Cerebellar cortex (tissue), 1 donor: ENCODE measurements around the gene HMCES.
A peak's percentile ranks its signal among the peaks of the same experiment; 100 is the strongest.

Source experiments
- DNase-seq: peaks from one replicate; pipeline ENCODE4 v3.0.0-alpha.2; 2015; ENCODE audit warnings: low spot score

HMCES gene, protein sequence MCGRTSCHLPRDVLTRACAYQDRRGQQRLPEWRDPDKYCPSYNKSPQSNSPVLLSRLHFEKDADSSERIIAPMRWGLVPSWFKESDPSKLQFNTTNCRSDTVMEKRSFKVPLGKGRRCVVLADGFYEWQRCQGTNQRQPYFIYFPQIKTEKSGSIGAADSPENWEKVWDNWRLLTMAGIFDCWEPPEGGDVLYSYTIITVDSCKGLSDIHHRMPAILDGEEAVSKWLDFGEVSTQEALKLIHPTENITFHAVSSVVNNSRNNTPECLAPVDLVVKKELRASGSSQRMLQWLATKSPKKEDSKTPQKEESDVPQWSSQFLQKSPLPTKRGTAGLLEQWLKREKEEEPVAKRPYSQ

DNA sequence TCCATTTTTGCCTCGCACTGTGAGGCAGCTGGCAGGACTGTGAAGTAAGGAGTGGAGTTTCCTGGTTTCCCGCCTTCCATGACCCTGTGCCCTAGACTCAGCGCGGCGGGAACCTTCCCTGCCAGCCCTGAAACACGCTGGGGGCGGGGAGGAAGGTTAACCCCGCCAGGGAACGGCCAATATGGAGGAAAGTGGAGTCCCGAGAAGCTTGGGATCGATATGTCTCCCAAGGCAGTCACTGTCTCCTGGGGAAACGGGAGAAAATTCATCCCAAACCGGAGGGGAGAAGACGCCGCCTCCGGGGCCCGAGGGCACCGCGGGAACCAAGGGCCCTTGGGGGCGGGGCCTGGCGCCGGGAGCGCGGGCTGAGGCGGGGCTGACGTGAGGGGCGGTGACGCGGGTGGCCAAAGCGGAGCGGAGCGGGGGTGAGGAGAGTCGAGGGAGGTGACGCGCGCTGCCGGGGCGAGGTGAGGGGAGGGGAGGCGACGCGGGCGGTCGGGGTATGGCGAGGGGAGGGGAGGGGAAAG is at the start of gene HMCES:
TSS of gene HMCES (plus strand) at position 432 of the 527 bp plus-strand sequence. CDS start 863 bp downstream, outside the sequence.
- DNase-seq, result peak; percentile 88

DNA sequence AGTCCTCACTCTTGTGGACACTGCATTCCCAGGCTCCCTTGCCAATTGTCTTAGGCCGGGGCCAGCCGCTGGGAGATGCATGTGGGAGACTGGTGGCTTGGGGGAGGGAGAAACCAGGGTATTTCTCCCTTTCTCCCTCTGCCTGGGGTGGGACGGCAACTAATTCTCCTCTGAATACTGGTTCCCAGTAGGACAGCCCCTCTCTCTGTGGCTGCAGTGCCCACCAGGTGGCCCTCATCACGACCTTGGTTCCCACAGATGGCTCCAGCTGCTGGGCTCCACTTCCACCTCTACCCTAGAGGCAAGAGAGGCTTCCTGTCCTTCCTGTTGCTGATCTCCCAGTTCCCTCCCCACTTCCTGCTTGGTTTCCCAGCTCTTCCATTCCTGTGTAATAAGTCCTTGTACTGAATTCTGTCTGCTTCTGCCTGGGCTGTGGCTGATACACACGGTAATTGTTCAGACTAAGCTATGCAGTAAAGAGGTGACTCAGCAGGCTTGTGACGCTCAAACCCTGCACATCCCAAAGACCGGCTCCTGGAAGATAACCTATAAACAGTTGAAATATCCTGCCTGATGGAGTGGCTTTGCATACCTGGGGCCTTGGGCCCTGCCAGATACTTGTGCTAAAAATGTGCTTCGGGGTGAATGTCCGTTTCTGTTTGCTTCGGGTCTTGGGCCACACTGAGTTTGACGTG is 49.6 kb upstream of the HMCES start:
- DNase-seq, result no peak

DNA sequence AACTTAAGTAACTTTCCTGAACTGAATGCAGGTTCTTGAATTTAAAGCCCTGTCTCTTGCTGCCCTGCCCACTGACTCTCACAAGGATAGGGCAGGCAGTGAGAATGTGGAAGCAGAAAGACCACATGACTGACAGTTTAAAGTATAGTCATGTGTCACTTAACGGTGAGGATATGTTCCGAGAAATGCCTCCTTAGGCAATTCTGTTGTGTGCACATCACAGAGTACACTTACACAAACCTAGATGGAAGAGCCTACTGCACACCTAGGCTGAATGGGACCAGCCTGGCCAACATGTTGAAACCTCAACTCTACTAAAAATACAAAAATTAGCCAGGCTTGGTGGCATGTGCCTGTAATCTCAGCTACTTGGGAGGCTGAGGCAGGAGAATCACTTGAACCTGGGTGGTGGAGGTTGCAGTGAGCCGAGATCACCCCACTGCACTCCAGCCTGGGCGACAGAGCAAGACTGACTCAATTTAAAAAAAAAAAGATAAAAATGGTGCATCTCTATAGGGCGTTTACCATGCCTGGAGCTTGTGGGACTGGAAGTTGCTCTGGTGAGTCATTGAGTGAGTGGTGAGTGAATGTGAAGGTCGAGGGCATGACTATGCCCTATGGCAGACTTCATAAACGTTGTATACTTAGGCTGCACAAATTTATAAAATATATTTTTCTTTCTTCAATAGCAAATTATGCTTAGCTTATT is 48.2 kb upstream of the HMCES start:
- no peak for DNase-seq

DNA sequence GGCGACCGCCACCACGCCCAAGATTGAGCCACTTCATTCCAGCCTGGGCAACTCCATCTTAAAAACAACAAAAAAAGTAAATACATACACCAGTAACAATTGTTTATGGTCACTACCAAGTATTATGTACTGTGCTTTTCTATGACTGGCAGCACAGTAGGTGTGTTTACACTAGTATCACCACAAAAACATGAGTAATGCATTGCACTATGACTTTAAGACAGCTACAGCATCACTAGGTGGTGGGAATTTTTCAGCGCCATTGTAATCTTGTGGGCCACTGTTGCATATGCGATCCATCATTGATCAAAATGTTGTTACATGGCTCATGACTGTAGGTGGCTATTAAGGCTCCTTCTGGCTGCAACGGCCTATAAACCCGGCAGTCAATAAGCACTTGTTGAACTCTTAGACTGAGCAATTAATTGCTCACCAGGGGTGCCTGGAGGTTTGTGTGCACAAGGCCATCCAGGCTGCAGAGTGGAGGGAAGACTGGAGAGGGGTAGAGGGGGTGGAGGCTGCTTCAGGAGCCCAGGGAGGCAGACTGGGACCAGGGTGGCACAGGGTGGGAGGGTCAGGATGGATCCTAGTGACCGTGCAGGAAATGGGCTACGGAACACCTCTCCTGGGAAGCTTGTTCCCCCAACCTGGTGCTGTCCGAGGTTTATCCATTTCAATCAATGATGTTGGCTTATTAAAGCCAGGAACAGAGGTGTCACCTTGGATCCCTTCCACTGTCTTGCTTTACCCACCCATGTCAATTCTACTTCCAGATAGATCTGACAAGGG is 47.1 kb upstream of the HMCES start:
- DNase-seq, result no peak

DNA sequence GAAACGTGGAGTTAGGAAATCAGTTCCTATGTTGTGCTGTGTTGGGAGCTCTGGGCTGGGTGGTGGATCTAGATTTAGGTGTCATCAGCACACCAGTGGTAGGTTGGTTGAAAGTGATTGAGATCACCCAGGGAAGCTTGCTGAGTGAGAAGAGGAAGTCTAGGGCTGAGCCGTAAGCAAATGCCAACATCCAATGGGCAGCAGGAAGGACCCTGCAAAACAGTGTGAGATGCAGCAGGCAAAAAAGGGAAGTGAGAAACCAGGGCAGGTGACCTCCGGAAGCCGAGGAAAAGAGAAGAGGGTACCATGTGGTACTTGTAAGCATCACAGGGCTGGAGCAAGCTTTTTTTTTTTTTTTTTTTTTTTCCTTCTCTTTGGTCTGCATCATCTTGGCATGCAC is 45.1 kb upstream of the HMCES start:
- no peak for DNase-seq

DNA sequence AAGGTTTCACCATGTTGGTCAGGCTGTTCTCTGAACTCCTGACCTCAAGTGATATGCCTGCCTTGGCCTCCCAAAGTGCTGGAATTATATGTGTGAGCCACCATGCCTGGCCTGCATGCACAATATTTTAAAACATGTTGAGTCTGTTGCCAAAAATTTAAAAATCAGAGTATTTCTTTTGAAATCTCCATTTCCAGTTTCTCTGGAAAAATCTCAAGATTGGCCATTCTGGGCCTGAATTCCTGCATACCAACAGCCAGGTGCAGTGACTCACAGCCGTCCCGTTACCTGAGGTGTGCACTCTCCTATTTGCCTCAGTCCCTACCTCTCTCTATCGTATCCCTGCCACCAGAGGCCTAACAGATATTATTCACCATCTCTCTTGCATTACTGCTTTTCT is 44.2 kb upstream of the HMCES start:
- DNase-seq, result no peak

DNA sequence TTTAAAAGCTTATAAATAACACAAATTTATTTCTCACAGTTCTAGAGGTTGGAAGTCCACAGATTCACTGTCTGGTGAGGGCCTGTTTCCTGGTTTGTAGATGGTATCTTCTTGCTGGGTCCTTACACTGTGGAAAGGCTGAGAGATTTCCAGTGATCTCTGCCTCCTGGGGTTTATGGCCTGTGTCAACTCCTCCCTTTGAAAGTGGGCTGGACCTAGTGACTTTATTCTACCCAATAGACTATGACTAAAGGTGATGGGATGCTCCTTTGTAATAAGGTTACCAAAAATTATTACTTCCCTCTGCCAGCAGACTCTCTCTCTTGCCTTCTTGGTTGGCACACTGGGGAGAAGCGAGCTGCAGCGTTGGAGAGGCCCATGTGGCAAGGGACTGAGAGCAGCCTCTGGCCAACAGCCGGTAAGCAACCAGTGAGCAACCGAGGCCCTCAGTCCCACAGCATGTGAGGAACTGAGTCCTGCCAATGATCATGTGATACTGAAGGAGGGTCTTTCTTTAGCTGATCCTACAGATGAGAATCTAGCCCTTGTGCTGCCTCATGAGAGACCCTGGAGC is 43.2 kb upstream of the HMCES start:
- DNase-seq, result no peak

DNA sequence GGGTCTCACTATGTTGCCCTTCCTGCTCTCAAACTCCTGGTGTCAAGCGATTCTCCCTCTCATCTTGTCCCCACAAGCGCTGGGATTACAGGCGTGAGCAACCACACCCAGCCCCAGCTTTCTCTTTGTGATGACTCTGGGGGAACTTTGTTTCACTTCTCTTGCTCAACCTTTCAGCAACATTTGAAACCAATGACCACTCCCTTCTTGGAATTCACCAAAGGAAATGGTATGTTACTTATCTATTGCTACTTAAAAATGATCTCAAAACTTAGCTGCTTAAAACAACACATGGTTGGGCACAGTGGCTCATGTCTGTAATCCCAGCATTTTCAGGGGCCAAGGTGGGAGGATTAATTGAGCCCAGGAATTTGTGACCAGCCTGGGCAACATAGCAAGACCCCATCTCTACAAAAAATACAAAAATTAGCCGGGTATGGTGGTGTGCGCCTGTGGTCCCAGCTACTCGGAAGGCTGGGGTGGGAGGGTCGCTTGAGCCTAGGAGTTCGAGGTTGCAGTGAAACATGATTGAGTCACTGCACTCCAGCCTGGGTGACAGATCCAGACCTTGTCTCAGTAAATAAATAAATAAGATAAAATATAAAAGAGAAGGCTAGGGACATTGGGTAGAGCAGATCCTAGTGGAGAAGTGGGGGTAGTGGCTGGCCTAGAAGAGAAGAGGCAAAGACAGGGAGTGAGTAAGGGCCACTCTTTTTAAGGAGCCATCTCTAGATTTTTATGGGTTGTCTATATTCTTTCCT is 39.5 kb upstream of the HMCES start:
- DNase-seq, result no peak

DNA sequence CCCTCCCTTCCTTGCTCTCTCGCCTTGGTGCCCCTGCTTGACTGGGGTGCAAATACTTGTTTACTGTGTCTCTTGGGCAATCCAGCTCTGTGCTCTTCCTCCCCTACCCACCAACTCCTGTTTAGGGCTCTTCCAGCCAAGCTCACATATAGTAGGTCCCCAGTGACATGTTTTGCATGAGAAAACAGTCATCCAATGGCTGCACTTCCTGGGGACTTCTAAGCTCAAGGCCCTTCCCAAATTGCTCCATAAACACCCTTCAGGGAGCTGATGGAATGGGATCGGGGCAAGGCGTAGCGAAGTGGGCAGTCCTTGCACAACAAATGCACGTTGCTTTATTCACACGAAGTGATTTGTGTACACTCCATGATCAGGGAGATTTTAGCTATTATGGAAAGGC is 38.7 kb upstream of the HMCES start:
- DNase-seq, result no peak

DNA sequence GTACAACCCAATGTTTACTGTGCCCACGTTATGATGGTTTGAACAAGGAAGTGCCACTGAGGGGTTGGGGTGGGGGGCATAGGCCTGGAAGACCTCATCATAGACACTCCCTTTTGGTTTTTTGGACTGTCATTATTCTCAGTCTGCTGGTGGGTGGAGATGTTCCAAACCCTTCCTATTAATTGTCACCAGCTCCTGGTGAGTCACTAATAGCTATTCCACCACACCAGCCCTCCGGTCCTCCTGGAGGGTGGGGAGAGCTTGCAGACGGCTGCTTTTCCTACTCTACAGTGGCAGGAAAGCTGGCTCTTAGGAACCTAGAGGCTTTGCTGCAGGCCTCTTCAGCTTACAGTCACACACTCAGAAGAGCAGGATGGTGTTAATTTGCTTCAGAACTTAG is 38.2 kb upstream of the HMCES start:
- DNase-seq, result no peak

DNA sequence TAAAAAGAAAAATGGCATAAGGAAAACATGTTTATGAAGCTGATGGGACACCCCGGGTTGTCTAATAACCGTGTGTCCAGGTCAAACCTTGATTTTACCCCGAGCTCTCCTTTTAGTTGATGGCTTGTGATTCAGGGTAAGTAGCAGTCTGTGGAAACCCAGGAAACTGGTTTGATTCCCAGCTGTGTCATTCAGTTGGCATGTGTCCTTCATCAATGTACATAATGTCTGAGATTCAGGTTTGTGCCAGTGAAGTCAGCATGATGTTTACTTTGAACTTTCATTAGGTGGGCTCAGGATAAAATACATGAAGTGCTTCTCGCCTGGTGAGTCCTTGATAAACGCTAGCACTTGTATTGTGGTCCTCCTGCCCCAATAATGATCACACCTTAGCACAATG is 33.5 kb upstream of the HMCES start:
- DNase-seq, result no peak

DNA sequence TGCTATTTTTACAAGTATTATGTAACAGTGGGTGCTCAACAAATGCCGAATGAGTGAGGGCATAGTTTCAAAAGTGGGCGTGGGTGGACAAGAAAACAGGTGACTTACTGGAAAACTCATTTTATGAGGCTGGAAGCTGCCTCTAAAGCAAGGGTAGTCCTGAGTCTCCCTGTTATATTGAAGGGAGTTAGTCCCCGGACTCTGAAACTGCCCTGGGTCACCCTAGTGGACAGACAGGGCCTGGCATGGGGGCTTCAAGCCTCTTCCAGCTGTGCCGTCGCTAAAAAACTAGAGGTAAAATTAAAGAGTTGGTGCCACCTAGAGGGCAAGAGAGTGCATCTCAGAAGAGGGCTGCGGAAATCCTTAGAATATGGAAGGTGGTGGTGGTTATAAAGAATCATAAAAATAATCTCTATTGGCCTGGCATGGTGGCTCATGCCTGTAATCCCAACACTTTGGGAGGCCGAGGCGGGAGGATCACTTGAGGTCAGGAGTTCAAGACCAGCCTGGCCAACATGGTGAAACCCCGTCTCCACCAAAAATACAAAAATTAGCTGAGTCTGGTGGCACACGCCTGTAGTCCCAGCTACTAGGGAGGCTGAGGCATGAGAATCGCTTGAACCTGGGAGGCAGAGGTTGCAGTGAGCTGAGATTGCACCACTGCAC is 32.9 kb upstream of the HMCES start:
- DNase-seq, result peak; percentile 90

DNA sequence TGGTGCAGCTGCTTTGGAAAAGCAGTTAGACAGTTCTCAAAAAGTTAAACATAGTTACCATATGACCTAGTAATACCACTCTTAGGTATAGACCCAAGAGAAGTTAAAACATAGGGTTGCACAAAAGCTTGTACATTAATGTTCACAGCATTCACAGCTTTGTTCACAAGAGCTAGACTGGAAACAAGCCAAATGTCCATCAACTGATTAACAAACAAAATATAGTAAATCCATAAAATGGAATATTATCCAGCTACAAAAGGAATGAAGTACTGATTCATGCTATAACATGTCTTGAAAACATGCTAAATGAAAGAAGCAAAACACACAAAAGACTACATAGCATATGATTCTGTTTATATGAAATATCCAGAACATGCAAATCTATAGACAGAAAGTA is 32.0 kb upstream of the HMCES start:
- no peak for DNase-seq

DNA sequence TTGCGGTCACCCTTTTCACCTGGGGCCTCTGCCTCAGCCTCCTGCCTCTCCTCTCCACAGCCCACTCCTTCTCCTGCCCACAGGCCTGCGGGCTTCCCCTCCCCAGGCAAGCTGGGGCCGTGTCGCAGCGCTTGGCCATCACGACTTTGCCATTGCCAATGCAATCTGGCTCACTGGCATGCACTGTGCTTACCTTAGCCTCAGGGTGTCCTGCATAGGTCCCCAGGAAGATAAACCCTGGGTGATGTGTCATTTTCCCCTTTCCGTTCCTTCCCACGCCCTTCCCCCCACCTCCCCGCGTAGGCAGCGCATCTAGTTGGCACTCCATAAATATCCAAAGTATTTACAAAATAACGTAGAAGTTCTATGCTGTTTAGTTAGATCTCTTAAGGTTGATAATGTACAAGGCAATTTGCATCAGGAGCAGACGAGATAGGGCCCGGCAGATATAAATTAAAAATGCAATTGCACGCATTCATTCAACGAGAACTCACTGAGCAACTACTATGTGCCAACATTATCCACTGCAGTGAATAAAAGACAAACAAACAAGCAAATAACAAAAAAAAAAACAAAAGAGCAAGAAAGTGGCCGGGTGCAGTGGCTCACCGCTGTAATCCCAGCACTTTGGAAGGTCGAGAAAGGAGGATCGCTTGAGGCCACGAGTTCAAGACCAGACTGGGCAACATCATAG is 30.2 kb upstream of the HMCES start:
- no peak for DNase-seq

DNA sequence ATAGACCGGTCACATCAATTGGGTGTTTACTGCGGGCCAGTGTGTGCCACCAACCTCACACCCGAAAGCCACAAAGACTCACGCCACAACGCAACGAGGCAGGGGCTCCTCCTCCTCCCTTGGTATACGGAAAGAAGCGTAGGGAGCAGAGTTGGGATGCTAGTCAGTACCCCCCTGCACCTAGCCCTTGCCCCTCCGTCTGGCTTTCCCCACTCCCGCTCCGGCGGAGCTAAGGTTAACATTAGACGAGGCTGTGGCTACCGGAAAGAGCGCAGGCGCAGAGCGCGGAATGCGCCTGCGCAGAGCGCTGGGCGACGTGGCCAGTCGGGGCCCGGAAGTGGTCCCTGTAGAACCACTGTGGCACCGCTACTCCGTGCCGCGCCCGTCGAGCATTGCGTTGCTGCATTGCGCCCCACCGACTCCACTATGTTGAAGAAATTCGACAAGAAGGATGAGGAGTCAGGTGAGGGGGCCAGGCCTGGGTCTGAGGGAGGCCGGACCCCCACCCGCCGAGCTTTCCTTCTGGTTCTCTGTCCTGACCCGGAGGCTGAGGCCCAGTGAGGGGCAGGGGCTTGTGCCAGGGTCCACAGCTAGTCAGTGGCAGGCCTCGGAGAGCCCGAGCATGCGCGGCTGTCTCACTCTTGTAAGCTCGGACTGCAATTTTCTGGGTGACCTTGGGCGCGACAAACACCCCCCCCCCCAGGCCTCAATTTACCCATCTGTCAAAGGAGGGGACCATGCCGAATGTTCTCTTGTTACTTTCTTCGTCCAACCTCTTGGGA is 29.2 kb upstream of the HMCES start, which contains the start of gene COPG1:
TSS of gene COPG1 (plus strand) at position 323 of the 782 bp plus-strand sequence. CDS start at position 427, 104 bp downstream.
- DNase-seq, result peak; percentile 88

DNA sequence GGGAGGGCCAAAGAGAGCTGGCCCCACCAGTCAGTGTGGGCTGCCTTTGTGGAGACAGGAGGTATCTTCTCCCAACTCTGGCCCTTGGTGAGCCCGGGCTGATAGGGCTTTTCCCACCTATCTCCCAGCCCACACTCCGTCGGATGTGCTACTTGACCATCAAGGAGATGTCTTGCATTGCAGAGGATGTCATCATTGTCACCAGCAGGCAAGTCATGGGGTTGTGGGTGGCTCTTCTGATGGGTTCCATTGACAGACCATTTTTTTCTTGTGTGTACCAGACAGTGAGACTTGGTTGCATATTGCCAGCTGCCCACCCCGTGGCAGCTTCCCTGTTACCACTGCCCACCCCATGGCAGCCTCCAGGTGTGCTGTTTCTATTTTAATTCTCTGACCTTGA is 25.9 kb upstream of the HMCES start:
- DNase-seq, result no peak

DNA sequence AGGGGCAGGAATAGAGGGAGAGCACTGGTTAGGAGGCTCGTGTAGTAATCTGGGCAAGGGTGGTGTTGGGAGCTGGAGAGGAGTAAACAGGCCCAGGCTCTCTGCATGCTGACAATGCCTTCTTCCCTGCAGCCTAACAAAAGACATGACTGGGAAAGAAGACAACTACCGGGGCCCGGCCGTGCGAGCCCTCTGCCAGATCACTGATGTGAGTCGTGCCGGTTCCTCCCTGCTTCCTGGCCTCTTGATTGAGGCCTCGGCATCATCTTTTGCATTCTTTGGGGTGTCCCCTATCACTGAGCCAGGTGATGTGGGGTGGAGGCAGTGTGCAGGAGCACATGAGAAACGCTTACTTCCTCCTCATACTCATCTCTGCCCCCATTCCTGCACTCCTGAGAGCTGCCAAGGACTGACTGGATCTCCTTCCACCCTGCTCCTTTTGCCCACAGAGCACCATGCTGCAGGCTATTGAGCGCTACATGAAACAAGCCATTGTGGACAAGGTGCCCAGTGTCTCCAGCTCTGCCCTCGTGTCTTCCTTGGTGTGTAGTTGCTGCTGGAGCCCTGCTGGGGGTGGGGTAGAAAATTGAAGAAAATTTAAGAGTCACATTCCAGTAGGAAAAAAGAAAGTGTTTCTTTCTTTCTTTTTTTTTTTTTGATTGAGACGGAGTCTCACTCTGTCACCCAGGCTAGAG is 24.0 kb upstream of the HMCES start:
- DNase-seq, result no peak

DNA sequence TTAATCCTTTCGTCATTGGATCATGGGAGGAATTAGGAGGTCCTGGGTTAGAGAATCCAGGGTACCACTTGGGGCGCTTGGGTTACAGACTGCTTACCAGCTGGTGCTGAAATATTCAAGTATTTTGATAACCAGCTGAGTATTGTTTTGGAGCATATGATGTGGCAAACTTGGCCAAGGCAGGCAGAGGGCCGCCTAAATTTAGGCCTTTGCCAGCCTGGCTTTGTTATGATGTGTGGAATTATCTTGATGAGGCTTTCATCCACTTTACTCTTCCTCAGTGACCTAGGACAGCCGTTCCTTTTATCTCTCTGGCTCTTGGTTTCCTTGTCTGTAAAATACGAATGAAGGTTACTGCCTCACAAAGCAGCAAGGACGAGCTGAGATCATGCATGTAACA is 22.4 kb upstream of the HMCES start:
- DNase-seq, result no peak
